H1 (cell line): Measurements from ENCODE around the gene MBOAT2. TPM values are rescaled to one million over a fixed set of nuclear protein-coding genes. Genes with fewer than 3 reads are reported as not detected.

ENCODE experiments used
- CTCF ChIA-PET: fragments of 300-600 bp; sonication (Branson Sonifier 250); formaldehyde crosslinking; loops from one replicate; lab custom pipeline; 2021; ENCODE audit not compliant: partially characterized antibody; lab: Charles Lee
- POLR2A ChIA-PET: fragments of 300-600 bp; sonication (Branson Sonifier 250); formaldehyde crosslinking; loops from one replicate; lab custom pipeline; 2021; ENCODE audit warnings: inconsistent platforms; ENCODE audit not compliant: partially characterized antibody; lab: Charles Lee
- DNase-seq, 2 experiments: peaks; one replicate each; pipeline versions ENCODE4 v3.0.0 to v3.0.0-alpha.2; 2010 to 2022; ENCODE audit warnings: low spot score in 2 of 2, low read depth in 1 of 2, mixed read lengths in 1 of 2
- FAIRE-seq: peaks from 2 replicates; lab custom pipeline; 2011; peaks lifted over from hg19 to GRCh38; lab: Jason Lieb, UNC
- H2AFZ ChIP-seq: 2 replicates; pipeline ENCODE4 v1.8.1; 2012; ENCODE audit warnings: low read length, inconsistent platforms
- H2AK5ac ChIP-seq: 2 replicates; pipeline ENCODE4 v1.6.1; 2013; ENCODE audit warnings: low read depth, low read length
- H2BK120ac ChIP-seq: replicated peaks from 2 replicates; pipeline ENCODE3; 2013; ENCODE audit warnings: low read depth, low read length, inconsistent platforms
- H2BK12ac ChIP-seq: 2 replicates; pipeline ENCODE4 v1.6.1; 2013; ENCODE audit warnings: low read depth, low read length
- H2BK15ac ChIP-seq: 2 replicates; pipeline ENCODE4 v1.6.1; 2013; ENCODE audit warnings: low read length
- H2BK20ac ChIP-seq: 2 replicates; pipeline ENCODE4 v1.6.1; 2013; ENCODE audit warnings: low read length
- H2BK5ac ChIP-seq: 2 replicates; pipeline ENCODE4 v1.6.1; 2013; ENCODE audit warnings: low read depth, low read length
- H3K14ac ChIP-seq: 2 replicates; pipeline ENCODE4 v1.6.1; 2013; ENCODE audit warnings: inconsistent platforms; ENCODE audit not compliant: insufficient read length
- H3K18ac ChIP-seq: 2 replicates; pipeline ENCODE4 v1.6.1; 2013; ENCODE audit warnings: low read length; ENCODE audit errors: extremely low read depth
- H3K23ac ChIP-seq: 2 replicates; pipeline ENCODE4 v1.6.1; 2013; ENCODE audit warnings: inconsistent platforms; ENCODE audit not compliant: insufficient read length
- H3K23me2 ChIP-seq: 2 replicates; pipeline ENCODE4 v1.6.1; 2013; ENCODE audit warnings: low read depth, low read length
- H3K27ac ChIP-seq: 2 replicates; pipeline ENCODE4 v1.6.1; 2011; ENCODE audit warnings: low read depth, low read length, inconsistent platforms
- H3K27me3 ChIP-seq, 4 experiments: replicated peaks in 1 of 4; 1 replicate in 1 of 4; 2 replicates in 3 of 4; pipeline versions ENCODE4 v1.6.1 to v1.8.1; 2011 to 2013; ENCODE audit warnings: low read length in 3 of 4, mild to moderate bottlenecking in 3 of 4, inconsistent platforms in 2 of 4, mixed read lengths in 2 of 4, moderate library complexity in 1 of 4; ENCODE audit not compliant: control insufficient read depth in 3 of 4, insufficient read depth in 3 of 4; ENCODE audit errors: extremely low read depth in 1 of 4
- H3K36me3 ChIP-seq, 4 experiments: 2 replicates each; pipeline versions ENCODE4 v1.6.1 to v1.8.1; 2011 to 2013; ENCODE audit warnings: mild to moderate bottlenecking in 4 of 4, low read length in 3 of 4, moderate library complexity in 2 of 4, control low read depth in 1 of 4, inconsistent platforms in 1 of 4; ENCODE audit not compliant: insufficient read depth in 4 of 4, control insufficient read depth in 2 of 4
- H3K4ac ChIP-seq: replicated peaks from 2 replicates; pipeline ENCODE3; 2013; ENCODE audit warnings: low read length, low read depth, mixed read lengths, inconsistent platforms; ENCODE audit not compliant: insufficient read length
- H3K4me1 ChIP-seq, 4 experiments: replicated peaks in 1 of 4; 1 replicate in 1 of 4; 2 replicates in 3 of 4; pipeline versions ENCODE4 v1.6.1 to v1.8.1; 2011 to 2013; ENCODE audit warnings: low read length in 3 of 4, inconsistent platforms in 2 of 4, mixed read lengths in 1 of 4; ENCODE audit not compliant: insufficient read depth in 4 of 4, control insufficient read depth in 3 of 4
- H3K4me2 ChIP-seq, 2 experiments: 2 replicates each; pipeline versions ENCODE4 v1.6.1 to v1.8.1; 2011 to 2013; ENCODE audit warnings: low read depth in 2 of 2, low read length in 2 of 2, control low read depth in 1 of 2, inconsistent platforms in 1 of 2, mild to moderate bottlenecking in 1 of 2; ENCODE audit not compliant: insufficient read depth in 1 of 2
- H3K4me3 ChIP-seq, 4 experiments: fragments of 200-600, 300-600 bp in 1 of 4; sonication (generic), shearing (Covaris generic), sonication (Bioruptor Twin) in 1 of 4; 2 replicates each; pipeline versions ENCODE4 v1.5.1 to v1.8.1; 2011 to 2016; ENCODE audit warnings: low read length in 4 of 4, low read depth in 3 of 4, control low read depth in 2 of 4, inconsistent platforms in 2 of 4, mild to moderate bottlenecking in 2 of 4, mixed read lengths in 1 of 4, moderate library complexity in 1 of 4; ENCODE audit not compliant: insufficient read depth in 2 of 4; ENCODE audit errors: extremely low read depth in 1 of 4
- H3K56ac ChIP-seq: replicated peaks from 2 replicates; pipeline ENCODE3; 2013; ENCODE audit warnings: low read depth, mild to moderate bottlenecking, mixed read lengths, low read length, inconsistent platforms; ENCODE audit not compliant: insufficient read length
- H3K79me1 ChIP-seq: 2 replicates; pipeline ENCODE4 v1.6.1; 2013; ENCODE audit warnings: low read depth, low read length, control low read depth
- H3K79me2 ChIP-seq, 2 experiments: 2 replicates each; pipeline versions ENCODE4 v1.6.1 to v1.8.1; 2012 to 2013; ENCODE audit warnings: low read length in 2 of 2, mild to moderate bottlenecking in 2 of 2, inconsistent platforms in 1 of 2; ENCODE audit not compliant: insufficient read depth in 2 of 2, control insufficient read depth in 1 of 2
- H3K9ac ChIP-seq, 4 experiments: replicated peaks in 1 of 4; 1 replicate in 1 of 4; 2 replicates in 3 of 4; pipeline versions ENCODE4 v1.6.1 to v1.8.1; 2011 to 2013; ENCODE audit warnings: low read depth in 3 of 4, low read length in 3 of 4, control low read depth in 2 of 4, mild to moderate bottlenecking in 2 of 4, moderate library complexity in 2 of 4, inconsistent platforms in 1 of 4; ENCODE audit errors: extremely low read depth in 1 of 4
- H3K9me3 ChIP-seq, 2 experiments: 2 replicates each; pipeline versions ENCODE4 v1.6.1 to v1.8.1; 2012 to 2013; ENCODE audit warnings: mild to moderate bottlenecking in 2 of 2, moderate library complexity in 2 of 2, control low read depth in 1 of 2, inconsistent platforms in 1 of 2, low read depth in 1 of 2, low read length in 1 of 2, mixed read lengths in 1 of 2; ENCODE audit not compliant: insufficient read depth in 2 of 2
- H4K20me1 ChIP-seq, 2 experiments: replicated peaks in 1 of 2; 2 replicates each; pipeline versions ENCODE3 to v1.8.1; 2011 to 2013; ENCODE audit warnings: inconsistent platforms in 2 of 2, low read length in 2 of 2, mild to moderate bottlenecking in 1 of 2; ENCODE audit not compliant: insufficient read depth in 2 of 2, control insufficient read depth in 1 of 2
- H4K5ac ChIP-seq: 2 replicates; pipeline ENCODE4 v1.6.1; 2013; ENCODE audit warnings: low read length, low read depth, mixed read lengths, inconsistent platforms; ENCODE audit not compliant: insufficient read length
- H4K8ac ChIP-seq: 2 replicates; pipeline ENCODE4 v1.8.0; 2013; ENCODE audit warnings: mild to moderate bottlenecking, moderate library complexity, low read length, inconsistent platforms; ENCODE audit not compliant: insufficient read depth; ENCODE audit errors: extremely low read depth
- H4K91ac ChIP-seq: replicated peaks from 2 replicates; pipeline ENCODE3; 2013; ENCODE audit warnings: low read length, mixed read lengths, inconsistent platforms; ENCODE audit not compliant: insufficient read length
- CHD1 ChIP-seq: IDR thresholded peaks from 2 replicates; pipeline ENCODE4 v1.6.1; 2012; ENCODE audit warnings: low read depth, low read length, improper control_type of control experiment
- EGR1 ChIP-seq: IDR thresholded peaks from 2 replicates; pipeline ENCODE4 v1.6.1; 2011; ENCODE audit warnings: low read depth, low read length, borderline replicate concordance
- EP300 ChIP-seq, 2 experiments: IDR thresholded peaks; 1 replicate in 1 of 2; 2 replicates in 1 of 2; pipeline ENCODE4 v1.6.1; 2011 to 2012; ENCODE audit warnings: low read depth in 2 of 2, low read length in 2 of 2, mild to moderate bottlenecking in 2 of 2, borderline replicate concordance in 1 of 2, inconsistent platforms in 1 of 2, moderate library complexity in 1 of 2
- KDM5A ChIP-seq: fragments of 200-600 bp; IDR thresholded peaks from 2 replicates; pipeline ENCODE4 v1.7.1; 2012; ENCODE audit warnings: mild to moderate bottlenecking, low read length, inconsistent platforms, mixed read lengths
- SIN3A ChIP-seq, 2 experiments: IDR thresholded peaks in 1 of 2; conservative IDR thresholded peaks in 1 of 2; 2 replicates each; pipeline ENCODE4 v1.6.1; 2011 to 2012; ENCODE audit warnings: low read length in 2 of 2, improper control_type of control experiment in 1 of 2, low read depth in 1 of 2, mild to moderate bottlenecking in 1 of 2
- SUZ12 ChIP-seq: fragments of 200-600 bp; sonication (generic); IDR thresholded peaks from 2 replicates; pipeline ENCODE4 v1.6.1; 2012; ENCODE audit warnings: mild to moderate bottlenecking, inconsistent platforms, low read length, moderate library complexity, mixed read lengths
- WGBS, 2 experiments: shearing (Covaris generic) in 1 of 2; methylation state at CpG; one replicate each; pipeline versions ENCODE4 v1.1.6 to v1.1.7; 2013 to 2015; ENCODE audit warnings: low lambda C conversion rate in 2 of 2, mixed read lengths in 2 of 2, inconsistent platforms in 1 of 2, low coverage in 1 of 2, missing lambda C conversion rate in 1 of 2; ENCODE audit not compliant: insufficient replicate concordance in 2 of 2, insufficient coverage in 1 of 2, insufficient read length in 1 of 2; ENCODE audit errors: extremely low coverage in 1 of 2, missing lambda C conversion rate in 1 of 2; 5-methylcytosine and 5-hydroxymethylcytosine counted together
- polyA plus RNA-seq, 7 experiments: library from polyadenylated mRNA; depleted of rRNA in 3 of 7; stranded (reverse) in 5 of 7; unstranded in 2 of 7; fragments of >200 nt in 5 of 7; fragments of 200-250 nt in 2 of 7; gene quantifications; 1 replicate in 5 of 7; 2 replicates in 1 of 7; 4 replicates in 1 of 7; pipeline versions ENCODE4 v1.2.1 to v1.2.3, GENCODE V29; 2011 to 2013; ENCODE audit warnings: missing spikeins in 2 of 7, mixed read lengths in 2 of 7
- total RNA-seq: library from RNA; stranded (reverse); fragmentation: NEBNext Ultra II Directional; extraction: Animal tissue kit (Norgen Biotek cat#: 25700); gene quantifications from 2 replicates; pipeline ENCODE4 v1.2.1, GENCODE V29; 2021

MBOAT2 gene
- total and polyA plus RNA-seq, 2 of the 8 experiments (the other 6 are each of a cell fraction or from before 2014, with no cell fraction given), result 11.2 to 23.4 TPM

GRCh38 chr2:8984157-8984556, 19.3 kb downstream of the MBOAT2 start:
- DNase-seq, result no peak
- no peak for FAIRE-seq
- H3K4me3 ChIP-seq, result no peak overlapping the region
- POLR2A ChIA-PET, result interaction anchor here (1.3 kb wide), 1 partner anchor 20 kb away, joined by 4 read pairs; the partner anchor contains the start of gene MBOAT2
- H4K8ac ChIP-seq, result no peak overlapping the region
- H3K9me3 ChIP-seq, result no peaks in the 10 kb centered on the region
- H3K4ac ChIP-seq, result no peak overlapping the region
- H3K27me3 ChIP-seq, result no peaks in the 10 kb centered on the region
- H2AFZ ChIP-seq, result no peak overlapping the region
- no peak overlapping the region for H2BK5ac ChIP-seq
- H2AK5ac ChIP-seq, result no peak overlapping the region
- WGBS, 2 experiments, result 83% methylated on average over 5 of the region's 5 CpGs; no CpG with 5 or more reads in 1 of the 2 experiments
- no peak overlapping the region for H3K23ac ChIP-seq
- H4K20me1 ChIP-seq, result peaks cover 0 to 2% of the 10 kb centered on the region in 2 experiments
- TF ChIP-seq CHD1 (no peak), SIN3A (conservative IDR thresholded peaks at IDR 0.05 in 1 of 2, IDR thresholded peaks at IDR 0.05 in 1 of 2; ENCODE audit: low read depth in 1 of 2, low read length in 2 of 2) (no peak), EP300 (IDR thresholded peaks at IDR 0.05; ENCODE audit: borderline replicate concordance in 1 of 2, low read depth in 2 of 2, low read length in 2 of 2) (no peak), SUZ12 (no peak), EGR1 (no peak), KDM5A (no peak)
- TF ChIP-seq, all 59 proteins: peak for 0
- no peak overlapping the region for H4K5ac ChIP-seq
- no peak overlapping the region for H2BK20ac ChIP-seq
- H3K56ac ChIP-seq, result no peak overlapping the region
- H3K36me3 ChIP-seq, result no peaks in the 10 kb centered on the region
- no peak overlapping the region for H4K91ac ChIP-seq
- H3K18ac ChIP-seq, result no peak overlapping the region
- no peaks in the 10 kb centered on the region for H3K23me2 ChIP-seq
- no peak overlapping the region for H3K27ac ChIP-seq
- H3K9ac ChIP-seq, result no peak overlapping the region
- H3K4me2 ChIP-seq, result no peak overlapping the region
- H3K4me1 ChIP-seq, result peaks cover 0 to 4% (median 1%) of the 10 kb centered on the region in 4 experiments; a peak in 1 of 7 replicates
- peaks cover 3% of the 10 kb centered on the region; the same call in 1 of the 2 replicates for H3K79me1 ChIP-seq
- no peak overlapping the region for H2BK15ac ChIP-seq
- no peak overlapping the region for H2BK120ac ChIP-seq
- CTCF ChIA-PET, result interaction anchor here (1.2 to 5.7 kb wide), 7 partner anchors 9 to 127 kb away, joined by 3 to 37 read pairs (median 5); no protein-coding TSS in a partner anchor
- no peak overlapping the region for H3K14ac ChIP-seq
- no peak overlapping the region for H2BK12ac ChIP-seq
- H3K79me2 ChIP-seq, result peaks cover 0 to 53% of the 10 kb centered on the region in 2 experiments; a peak in 2 of 4 replicates
